ENCODE results near the gene DPY19L3.

The DPY19L3 gene

GRCh38 chr19:32438751-32439150 lies 33.2 kb downstream of the DPY19L3 start:
- TF ChIP-seq CREB1 (IDR thresholded peaks at IDR 0.05; ENCODE audit: low read depth) (no peak), EGR1 (IDR thresholded peaks at IDR 0.05) (no peak), NFIC (IDR thresholded peaks at IDR 0.05) (no peak), ZBTB7A (IDR thresholded peaks at IDR 0.05; ENCODE audit: low read depth) (no peak), REST (IDR thresholded peaks at IDR 0.05; ENCODE audit: low read depth) (no peak), TCF12 (IDR thresholded peaks at IDR 0.05; ENCODE audit: low read depth) (no peak), USF1 (IDR thresholded peaks at IDR 0.05) (no peak), EP300 (IDR thresholded peaks at IDR 0.05; ENCODE audit: borderline replicate concordance) (no peak), TEAD4 (IDR thresholded peaks at IDR 0.05) (no peak), CEBPB (IDR thresholded peaks at IDR 0.05) (no peak), FOXM1 (IDR thresholded peaks at IDR 0.05; ENCODE audit: borderline replicate concordance, low read depth) (no peak), TAF1 (IDR thresholded peaks at IDR 0.05; ENCODE audit: low read depth) (no peak), RAD21 (IDR thresholded peaks at IDR 0.05; ENCODE audit: low read depth) (no peak), YY1 (IDR thresholded peaks at IDR 0.05; ENCODE audit: low read depth) (no peak)
- TF ChIP-seq, protein P1, sequence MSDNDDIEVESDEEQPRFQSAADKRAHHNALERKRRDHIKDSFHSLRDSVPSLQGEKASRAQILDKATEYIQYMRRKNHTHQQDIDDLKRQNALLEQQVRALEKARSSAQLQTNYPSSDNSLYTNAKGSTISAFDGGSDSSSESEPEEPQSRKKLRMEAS (IDR thresholded peaks at IDR 0.05): no peak

GRCh38 chr19:32442650-32443049 lies 37.1 kb downstream of the DPY19L3 start:
- no peak for TF ChIP-seq CEBPB (IDR thresholded peaks at IDR 0.05)
- no peak for TF ChIP-seq YY1 (IDR thresholded peaks at IDR 0.05; ENCODE audit: low read depth)
- no peak for TF ChIP-seq REST (IDR thresholded peaks at IDR 0.05; ENCODE audit: low read depth)
- no peak for TF ChIP-seq TCF12 (IDR thresholded peaks at IDR 0.05; ENCODE audit: low read depth)
- TF ChIP-seq NFIC (IDR thresholded peaks at IDR 0.05): no peak
- TF ChIP-seq ZBTB7A (IDR thresholded peaks at IDR 0.05; ENCODE audit: low read depth): no peak
- TF ChIP-seq EP300 (IDR thresholded peaks at IDR 0.05; ENCODE audit: borderline replicate concordance): no peak
- TF ChIP-seq CREB1 (IDR thresholded peaks at IDR 0.05; ENCODE audit: low read depth): no peak
- TF ChIP-seq EGR1 (IDR thresholded peaks at IDR 0.05): no peak
- TF ChIP-seq RAD21 (IDR thresholded peaks at IDR 0.05; ENCODE audit: low read depth): no peak
- no peak for TF ChIP-seq TEAD4 (IDR thresholded peaks at IDR 0.05)
- TF ChIP-seq USF1 (IDR thresholded peaks at IDR 0.05): no peak
- TF ChIP-seq TAF1 (IDR thresholded peaks at IDR 0.05; ENCODE audit: low read depth): no peak
- no peak for TF ChIP-seq FOXM1 (IDR thresholded peaks at IDR 0.05; ENCODE audit: borderline replicate concordance, low read depth)

- TF ChIP-seq REST (IDR thresholded peaks at IDR 0.05; ENCODE audit: low read depth) (no peak), TEAD4 (IDR thresholded peaks at IDR 0.05) (no peak), RAD21 (IDR thresholded peaks at IDR 0.05; ENCODE audit: low read depth) (no peak), YY1 (IDR thresholded peaks at IDR 0.05; ENCODE audit: low read depth) (no peak), EGR1 (IDR thresholded peaks at IDR 0.05) (no peak), ZBTB7A (IDR thresholded peaks at IDR 0.05; ENCODE audit: low read depth) (no peak), CEBPB (IDR thresholded peaks at IDR 0.05) (no peak), NFIC (IDR thresholded peaks at IDR 0.05) (no peak), EP300 (IDR thresholded peaks at IDR 0.05; ENCODE audit: borderline replicate concordance) (no peak), CREB1 (IDR thresholded peaks at IDR 0.05; ENCODE audit: low read depth) (no peak), TCF12 (IDR thresholded peaks at IDR 0.05; ENCODE audit: low read depth) (no peak), USF1 (IDR thresholded peaks at IDR 0.05) (no peak), FOXM1 (IDR thresholded peaks at IDR 0.05; ENCODE audit: borderline replicate concordance, low read depth) (no peak), TAF1 (IDR thresholded peaks at IDR 0.05; ENCODE audit: low read depth) (no peak)
- TF ChIP-seq, protein P1 (IDR thresholded peaks at IDR 0.05): no peak
Observed at GRCh38 chr19:32448026-32448425, 42.5 kb downstream of the DPY19L3 start.

DNA sequence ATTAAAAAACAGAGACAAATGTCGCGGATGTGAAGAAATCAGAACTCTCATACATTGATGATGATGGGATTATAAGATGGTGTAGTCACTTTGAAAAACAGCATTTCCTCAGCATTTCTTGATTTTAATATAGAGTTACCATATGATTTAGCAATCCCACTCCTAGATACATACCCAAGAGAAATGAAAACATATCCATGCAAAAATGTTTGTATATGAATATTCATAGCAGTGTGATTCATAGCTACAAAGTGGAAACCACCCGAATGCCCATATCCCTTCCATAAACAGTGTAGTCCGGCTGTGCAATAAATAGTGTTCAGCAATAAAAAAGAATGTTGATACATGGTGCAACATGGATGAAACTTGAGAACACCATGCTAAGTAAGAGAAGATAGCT lies 44.6 kb downstream of the DPY19L3 start:
- TF ChIP-seq TCF12 (IDR thresholded peaks at IDR 0.05; ENCODE audit: low read depth) (no peak), RAD21 (IDR thresholded peaks at IDR 0.05; ENCODE audit: low read depth) (no peak), REST (IDR thresholded peaks at IDR 0.05; ENCODE audit: low read depth) (no peak), EP300 (IDR thresholded peaks at IDR 0.05; ENCODE audit: borderline replicate concordance) (no peak), TAF1 (IDR thresholded peaks at IDR 0.05; ENCODE audit: low read depth) (no peak), TEAD4 (IDR thresholded peaks at IDR 0.05) (no peak), USF1 (IDR thresholded peaks at IDR 0.05) (no peak), ZBTB7A (IDR thresholded peaks at IDR 0.05; ENCODE audit: low read depth) (no peak), CREB1 (IDR thresholded peaks at IDR 0.05; ENCODE audit: low read depth) (no peak), EGR1 (IDR thresholded peaks at IDR 0.05) (no peak), FOXM1 (IDR thresholded peaks at IDR 0.05; ENCODE audit: borderline replicate concordance, low read depth) (no peak), YY1 (IDR thresholded peaks at IDR 0.05; ENCODE audit: low read depth) (no peak), NFIC (IDR thresholded peaks at IDR 0.05) (no peak), CEBPB (IDR thresholded peaks at IDR 0.05) (no peak)
- TF ChIP-seq, protein P1 (IDR thresholded peaks at IDR 0.05): no peak
